ENCODE data around the gene TRPV4. TPM values are rescaled to one million over a fixed set of nuclear protein-coding genes. Genes with fewer than 3 reads are reported as not detected.
A peak's percentile ranks its signal among the peaks of the same experiment; 100 is the strongest.

TRPV4 gene
- 0.16 TPM in 1 of 2 replicates, not detected in the other for total RNA-seq (2014; rRNA removed; shearing (Covaris generic))

DNA sequence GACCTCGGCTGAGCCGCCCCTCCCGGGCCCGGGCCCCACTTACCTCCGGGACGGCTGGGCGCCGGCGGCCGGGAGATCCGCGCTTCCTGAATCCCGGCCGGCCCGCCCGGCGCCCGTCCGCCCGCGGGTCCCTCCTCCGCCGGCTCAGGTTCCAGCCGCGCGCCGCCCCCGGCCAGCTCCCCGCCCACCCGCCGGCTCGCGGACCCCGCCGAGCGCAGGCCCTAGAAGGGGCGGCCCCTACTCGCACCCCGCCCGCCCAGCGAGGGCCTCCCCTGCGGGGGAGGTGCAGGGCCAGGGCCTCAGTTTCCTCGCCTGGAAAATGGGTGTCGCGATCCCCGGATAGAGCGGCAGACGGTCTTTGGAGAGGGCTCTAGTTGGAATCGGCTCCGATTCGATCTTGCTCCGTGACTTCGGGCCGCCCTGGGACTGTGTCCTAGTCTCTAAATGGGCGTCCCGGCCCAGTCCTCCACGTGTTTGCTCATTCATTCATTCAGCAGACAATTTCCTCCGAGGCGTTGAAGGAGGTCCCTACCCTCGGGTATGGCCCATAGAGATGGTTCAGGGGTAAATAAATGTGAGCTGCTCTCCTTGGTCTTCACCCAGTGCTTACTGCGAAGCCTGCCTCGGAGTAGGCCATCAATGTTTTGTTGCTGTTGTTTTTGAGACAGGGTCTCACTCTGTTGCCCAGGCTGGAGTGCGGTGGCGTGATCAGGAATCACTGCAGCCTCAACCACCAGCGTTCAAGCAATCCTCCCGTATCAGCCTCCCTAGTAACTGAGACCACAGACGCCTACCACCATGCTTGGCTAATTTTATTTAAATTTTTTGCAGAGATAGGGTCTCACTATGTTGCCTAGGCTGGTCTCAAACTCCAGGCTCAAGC lies at the start of gene TRPV4:
Gene TRPV4, minus strand, starts transcription at position 92 of the 883 bp plus-strand sequence. CDS start 18,602 bp downstream, outside the sequence.
- 0 out of 2 replicates have a peak, but pooled peaks cover 2% of the 10 kb centered on the region for H3K9me3 ChIP-seq (replicated peaks)
- H3K4me1 ChIP-seq (replicated peaks) = peaks cover 23% of the 10 kb centered on the region
- H3K27me3 ChIP-seq (replicated peaks) = peaks cover 5% of the 10 kb centered on the region
- H3K36me3 ChIP-seq = no peaks in the 10 kb centered on the region
- H3K27ac ChIP-seq = no peak within 1 kb of the TSS
- H3K4me3 ChIP-seq = peak within 1 kb of the TSS; percentile 39
- DNase-seq (ENCODE audit: low read depth in 1 of 2, low spot score in 2 of 2) = no peak

DNA sequence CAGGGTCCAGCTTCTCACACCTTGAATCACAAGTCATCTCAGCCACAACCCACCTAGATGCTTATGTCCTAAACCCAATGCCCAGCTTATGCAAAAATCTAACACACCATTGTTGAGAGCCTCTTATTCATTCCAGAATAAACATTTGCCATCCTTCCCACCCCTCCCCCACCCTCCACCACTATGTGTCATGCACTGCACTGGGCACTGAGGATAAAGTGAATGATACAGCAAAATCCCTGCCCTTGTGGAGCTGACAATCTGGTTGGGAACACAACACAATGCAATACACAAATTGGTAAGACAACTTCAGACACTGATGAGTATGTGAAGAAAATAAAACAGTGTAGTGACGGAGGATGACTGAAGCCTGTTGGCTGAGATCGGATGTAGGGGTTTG lies 48.6 kb upstream of the TRPV4 start:
- Histone ChIP-seq H3K4me3 (no peak overlapping the region), H3K27ac (no peak overlapping the region), H3K9me3 (replicated peaks) (no peaks in the 10 kb centered on the region), H3K27me3 (replicated peaks) (no peaks in the 10 kb centered on the region), H3K4me1 (replicated peaks) (peaks cover 39% of the 10 kb centered on the region), H3K36me3 (peaks cover 3% of the 10 kb centered on the region; the same call in 1 of the 2 replicates)
- no peak for DNase-seq (ENCODE audit: low read depth in 1 of 2, low spot score in 2 of 2)

DNA sequence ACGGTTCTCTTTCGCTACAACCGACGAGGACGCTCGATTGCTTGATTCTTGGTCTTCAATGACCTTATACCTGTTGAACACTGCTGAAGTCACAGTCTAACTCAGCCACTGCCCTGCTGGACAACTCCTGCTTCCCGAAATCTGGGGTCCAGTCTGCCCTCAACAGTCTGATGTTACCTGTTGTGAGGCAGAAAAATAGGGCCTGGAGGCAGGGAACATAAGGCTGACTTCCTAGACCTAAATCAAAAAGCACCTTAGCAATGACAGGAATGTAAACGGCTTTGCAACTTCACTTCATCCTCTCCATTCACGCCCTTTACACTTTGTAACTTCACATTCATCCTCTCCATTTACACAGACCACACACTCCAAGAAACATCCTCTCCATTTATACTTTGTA lies 47.7 kb upstream of the TRPV4 start:
- Histone ChIP-seq H3K9me3 (replicated peaks) (no peaks in the 10 kb centered on the region), H3K36me3 (peaks cover 3% of the 10 kb centered on the region; the same call in 1 of the 2 replicates), H3K4me1 (replicated peaks) (peaks cover 31% of the 10 kb centered on the region), H3K4me3 (peak overlapping the region; percentile 88), H3K27ac (peak overlapping the region; percentile 13; the same call in 1 of the 2 replicates), H3K27me3 (replicated peaks) (no peaks in the 10 kb centered on the region)
- DNase-seq (ENCODE audit: low read depth in 1 of 2, low spot score in 2 of 2) = no peak

DNA sequence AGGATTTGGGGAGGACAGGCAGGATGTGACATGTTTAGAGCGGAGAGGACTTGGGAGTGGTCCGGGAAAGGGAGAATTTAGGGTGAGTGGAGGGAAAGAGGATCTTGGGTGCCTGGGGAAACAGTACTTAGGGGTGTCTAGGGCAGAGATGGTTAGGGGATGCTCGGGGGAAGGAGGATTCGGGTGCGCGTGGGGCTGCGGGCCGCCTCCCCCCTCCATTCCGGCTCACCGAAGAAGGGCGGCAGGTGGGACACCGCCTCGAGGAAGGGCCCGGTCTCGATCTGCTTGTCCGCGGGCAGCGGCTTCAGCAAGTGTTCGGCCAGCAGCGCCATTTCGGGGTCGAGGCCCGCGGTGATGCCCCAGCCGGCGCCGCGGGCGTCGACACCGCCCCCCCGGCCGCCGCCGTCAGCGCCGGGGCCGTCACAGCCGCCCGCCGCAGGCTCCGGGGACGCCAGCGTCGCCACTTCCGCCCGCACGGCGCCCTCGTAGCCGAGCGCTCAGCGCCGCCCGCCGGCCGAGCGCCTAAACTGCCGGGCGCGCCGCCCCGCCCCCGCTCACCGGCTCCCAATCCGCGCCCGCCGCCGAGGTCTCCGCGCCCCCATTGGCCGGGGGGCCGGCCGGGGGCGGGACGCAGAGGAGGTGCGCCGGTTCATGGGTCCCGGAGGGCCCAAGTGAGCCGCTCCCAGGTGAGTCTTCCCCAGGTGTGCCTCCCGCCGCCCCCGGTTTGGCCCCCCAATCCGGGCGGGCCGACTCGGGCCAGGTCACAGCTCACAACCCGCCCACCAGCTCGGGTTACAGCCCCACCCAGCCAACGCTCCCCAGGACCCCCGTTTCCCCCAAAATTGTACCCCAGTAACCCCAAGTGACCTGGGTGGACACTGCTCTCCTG lies 47.1 kb upstream of the TRPV4 start, which contains the start of gene GLTP:
Gene GLTP, minus strand, starts transcription at position 499 of the 889 bp plus-strand sequence. Its CDS starts 167 bp downstream, at position 332.
- no peaks in the 10 kb centered on the region for H3K27me3 ChIP-seq (replicated peaks)
- peaks cover 3% of the 10 kb centered on the region; the same call in 1 of the 2 replicates for H3K36me3 ChIP-seq
- peak; percentile 61 to 79 for DNase-seq (ENCODE audit: low read depth in 1 of 2, low spot score in 2 of 2)
- peak within 1 kb of the TSS; percentile 88 for H3K4me3 ChIP-seq
- H3K27ac ChIP-seq = peak within 1 kb of the TSS; percentile 68
- peaks cover 30% of the 10 kb centered on the region for H3K4me1 ChIP-seq (replicated peaks)
- H3K9me3 ChIP-seq (replicated peaks) = no peaks in the 10 kb centered on the region

DNA sequence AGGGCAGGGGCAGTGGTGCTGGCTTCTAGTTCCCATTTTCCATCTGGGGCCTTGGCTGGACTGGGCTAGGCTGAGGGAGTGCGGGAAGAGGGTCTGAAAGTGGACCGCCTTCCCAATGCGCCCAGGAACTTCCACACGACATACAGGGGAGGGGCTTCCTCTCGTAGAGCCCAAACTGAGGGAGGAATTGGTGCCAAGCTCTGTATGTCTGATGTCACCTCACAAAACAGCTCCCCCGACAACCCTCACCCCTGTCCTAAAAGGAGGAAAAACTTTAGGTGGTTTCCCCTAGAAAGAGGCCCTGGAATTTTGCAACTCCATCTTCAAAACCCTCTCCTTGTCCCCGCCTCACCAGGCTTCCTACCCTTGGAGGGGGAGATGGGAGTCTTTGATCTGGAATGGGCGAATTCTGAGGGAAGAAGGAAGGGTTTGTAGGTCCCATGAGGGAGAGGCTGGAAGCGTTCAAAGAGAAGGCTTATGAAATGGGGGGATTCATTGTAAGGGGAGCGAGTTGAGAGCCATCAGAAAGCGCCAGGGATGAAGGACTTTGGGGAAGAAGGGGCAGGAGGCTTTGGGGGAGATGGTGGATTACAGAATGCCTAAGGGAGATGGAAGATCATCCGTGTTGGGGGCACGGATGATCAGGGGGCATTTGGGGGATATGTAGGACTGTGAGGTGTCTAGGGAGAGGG lies 46.3 kb upstream of the TRPV4 start:
- H3K4me3 ChIP-seq = peak overlapping the region; percentile 88

DNA sequence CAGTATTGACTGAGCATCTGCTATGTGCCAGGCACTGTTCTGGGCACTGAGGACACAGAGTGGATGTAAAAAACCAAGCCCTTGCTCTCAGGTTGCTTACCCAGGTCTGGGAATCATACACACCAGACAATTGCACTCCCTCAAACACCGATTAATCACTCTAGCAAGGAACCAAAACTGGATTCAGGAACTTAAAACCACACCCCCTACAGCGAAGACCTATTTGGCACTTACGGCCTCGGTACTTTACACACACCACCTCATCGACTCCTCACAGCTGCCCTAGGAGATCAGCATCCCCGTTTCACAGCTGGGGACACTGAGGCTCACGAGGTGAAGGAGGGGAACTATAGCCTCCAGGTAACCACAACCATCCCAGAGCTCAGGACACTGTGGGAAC lies 45.6 kb upstream of the TRPV4 start:
- DNase-seq (ENCODE audit: low read depth in 1 of 2, low spot score in 2 of 2) = no peak
- Histone ChIP-seq H3K36me3 (peaks cover 9% of the 10 kb centered on the region), H3K4me3 (peak overlapping the region; percentile 88; the same call in 1 of the 2 replicates)

More for the DNA sequence above, 46.3 kb upstream of the TRPV4 start:
- no peaks in the 10 kb centered on the region for H3K9me3 ChIP-seq (replicated peaks)
- peaks cover 3% of the 10 kb centered on the region for H3K36me3 ChIP-seq
- H3K27me3 ChIP-seq (replicated peaks) = no peaks in the 10 kb centered on the region
- peak in 1 of 2 experiments; percentile 28 for DNase-seq (ENCODE audit: low read depth in 1 of 2, low spot score in 2 of 2)
- H3K4me1 ChIP-seq (replicated peaks) = peaks cover 34% of the 10 kb centered on the region
- peak overlapping the region; percentile 68 for H3K27ac ChIP-seq

DNA sequence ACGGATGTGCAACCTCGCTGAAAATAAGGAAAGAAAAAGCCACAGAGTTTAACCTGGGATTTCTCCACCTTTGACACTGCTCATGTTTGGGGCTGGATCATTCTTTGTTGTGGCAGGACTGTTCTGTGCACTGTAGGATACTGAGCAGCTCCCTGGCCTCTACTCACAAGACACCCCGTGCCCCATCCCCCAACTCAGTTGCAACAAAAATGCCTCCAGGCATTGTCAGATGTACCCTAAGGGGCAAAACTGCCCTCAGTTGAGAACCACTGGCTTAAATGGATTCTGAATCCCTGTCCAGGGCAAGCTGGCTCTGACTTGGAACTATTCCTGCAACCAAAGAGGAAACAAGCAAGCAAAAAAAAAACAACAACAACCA lies 45.0 kb upstream of the TRPV4 start:
- no peak overlapping the region for H3K27ac ChIP-seq
- no peaks in the 10 kb centered on the region for H3K27me3 ChIP-seq (replicated peaks)
- H3K4me1 ChIP-seq (replicated peaks) = peaks cover 38% of the 10 kb centered on the region
- DNase-seq (ENCODE audit: low read depth in 1 of 2, low spot score in 2 of 2) = no peak
- H3K4me3 ChIP-seq = no peak overlapping the region
- H3K36me3 ChIP-seq = peaks cover 9% of the 10 kb centered on the region
- H3K9me3 ChIP-seq (replicated peaks) = no peaks in the 10 kb centered on the region

More for the DNA sequence above, 45.6 kb upstream of the TRPV4 start:
- H3K9me3 ChIP-seq (replicated peaks) = no peaks in the 10 kb centered on the region
- peaks cover 37% of the 10 kb centered on the region for H3K4me1 ChIP-seq (replicated peaks)
- H3K27ac ChIP-seq = no peak overlapping the region
- H3K27me3 ChIP-seq (replicated peaks) = no peaks in the 10 kb centered on the region

DNA sequence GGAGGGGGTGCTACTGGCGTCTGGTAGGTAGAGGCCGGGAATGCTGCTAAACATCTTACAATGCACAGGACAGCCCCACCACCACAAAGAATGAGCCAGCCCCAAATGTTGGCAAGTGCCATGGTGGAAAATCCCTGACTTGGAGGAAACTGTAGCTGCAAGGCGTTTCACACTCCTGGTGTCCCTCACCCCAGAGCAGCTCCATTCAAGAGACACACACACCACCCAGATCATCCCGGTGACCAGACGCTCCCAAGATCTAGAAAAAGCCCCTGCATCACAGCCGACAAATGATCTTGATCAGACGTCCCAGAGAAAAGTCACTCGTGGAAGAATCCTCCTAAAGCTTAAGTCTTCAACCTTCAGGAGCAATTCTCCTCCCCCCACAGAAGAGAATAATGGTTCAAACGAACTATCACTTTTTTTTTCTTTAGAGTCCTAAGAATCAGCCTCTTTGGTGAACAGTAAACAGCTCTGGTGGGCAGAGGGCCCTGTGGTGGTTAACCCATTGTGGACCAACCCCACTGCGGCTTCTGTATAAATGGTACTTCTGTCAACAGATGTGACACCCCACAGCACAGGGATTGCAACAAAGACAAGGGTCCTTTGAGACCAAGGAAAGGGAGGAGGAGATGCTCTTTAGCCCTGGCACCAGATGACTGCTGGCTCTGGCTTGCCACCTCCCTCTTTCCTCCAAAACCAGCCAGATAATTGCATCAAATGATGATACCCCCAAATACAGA lies 44.5 kb upstream of the TRPV4 start:
- peaks cover 38% of the 10 kb centered on the region for H3K4me1 ChIP-seq (replicated peaks)
- H3K4me3 ChIP-seq = no peak overlapping the region
- DNase-seq (ENCODE audit: low read depth in 1 of 2, low spot score in 2 of 2) = no peak
- H3K9me3 ChIP-seq (replicated peaks) = no peaks in the 10 kb centered on the region
- H3K27me3 ChIP-seq (replicated peaks) = no peaks in the 10 kb centered on the region
- H3K27ac ChIP-seq = no peak overlapping the region
- peaks cover 9% of the 10 kb centered on the region for H3K36me3 ChIP-seq

DNA sequence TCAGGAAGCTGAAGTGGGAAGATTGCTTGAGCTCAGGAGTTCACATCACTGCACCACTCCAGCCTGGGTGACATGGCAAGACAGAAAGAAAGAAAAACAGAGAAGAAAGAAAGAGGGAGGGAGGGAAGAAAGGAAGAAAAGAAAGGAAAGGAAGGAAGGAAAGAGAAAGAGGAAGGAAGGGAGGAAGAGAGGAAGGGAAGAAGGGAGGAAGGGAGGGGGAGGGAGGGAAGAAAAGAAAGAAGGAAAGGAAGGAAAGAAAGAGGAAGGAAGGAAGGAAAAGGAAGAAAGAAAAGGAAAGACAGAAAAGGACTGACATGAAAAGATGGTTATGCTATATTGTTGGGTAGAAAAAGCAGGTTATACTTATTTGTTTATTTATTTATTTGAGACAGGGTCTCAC lies 43.2 kb upstream of the TRPV4 start:
- no peak overlapping the region for H3K4me3 ChIP-seq
- H3K36me3 ChIP-seq = peaks cover 17% of the 10 kb centered on the region
- peaks cover 36% of the 10 kb centered on the region for H3K4me1 ChIP-seq (replicated peaks)

DNA sequence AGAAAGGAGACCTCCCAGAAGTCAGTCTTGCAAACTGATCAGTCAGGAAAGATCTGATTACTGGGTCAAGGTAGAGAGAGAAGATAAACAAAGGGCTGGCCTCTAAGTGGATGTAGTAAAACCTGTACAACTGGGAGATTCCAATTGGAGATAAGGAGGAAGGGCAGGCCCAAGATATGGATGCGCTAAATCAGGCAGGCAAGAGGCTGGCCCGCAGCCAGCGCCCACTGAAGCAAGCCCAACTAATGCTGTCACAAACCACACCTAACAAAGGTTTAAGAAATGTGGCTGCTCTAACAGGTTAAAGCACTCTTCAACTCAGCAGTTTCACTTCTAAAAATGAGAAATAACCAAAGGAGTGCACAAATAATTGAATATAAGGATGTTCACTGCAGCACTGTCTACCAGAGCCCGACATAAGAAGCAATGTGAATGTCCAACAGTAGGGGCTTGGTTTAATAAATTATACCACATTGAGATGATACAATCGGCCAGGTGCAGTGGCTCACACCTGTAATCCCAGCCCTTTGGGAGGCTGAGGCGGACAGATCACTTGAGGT lies 42.5 kb upstream of the TRPV4 start:
- Histone ChIP-seq H3K4me3 (no peak overlapping the region), H3K27ac (no peak overlapping the region), H3K4me1 (replicated peaks) (peaks cover 28% of the 10 kb centered on the region), H3K36me3 (peaks cover 17% of the 10 kb centered on the region), H3K27me3 (replicated peaks) (no peaks in the 10 kb centered on the region), H3K9me3 (replicated peaks) (no peaks in the 10 kb centered on the region)
- DNase-seq (ENCODE audit: low read depth in 1 of 2, low spot score in 2 of 2) = no peak

More for the DNA sequence above, 43.2 kb upstream of the TRPV4 start:
- no peaks in the 10 kb centered on the region for H3K27me3 ChIP-seq (replicated peaks)
- no peaks in the 10 kb centered on the region for H3K9me3 ChIP-seq (replicated peaks)
- no peak overlapping the region for H3K27ac ChIP-seq
- DNase-seq (ENCODE audit: low read depth in 1 of 2, low spot score in 2 of 2) = no peak

DNA sequence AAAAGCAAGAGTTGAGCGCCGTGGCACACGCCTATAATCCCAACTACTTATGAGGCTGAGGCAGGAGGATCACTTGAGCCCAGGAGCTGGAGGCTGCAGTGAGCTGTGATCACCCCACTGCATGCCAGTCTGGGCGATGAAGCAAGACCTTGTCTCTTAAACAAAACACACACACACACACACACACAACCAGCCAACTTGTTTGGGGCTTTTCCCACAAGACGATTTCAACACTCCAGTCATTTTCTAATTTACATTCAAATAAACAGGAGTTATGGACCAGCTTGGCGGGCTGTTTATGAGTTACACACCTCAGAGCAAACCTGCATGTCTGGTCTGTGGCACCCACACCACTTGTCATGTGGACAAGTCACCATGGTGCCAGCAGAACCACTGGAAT lies 40.5 kb upstream of the TRPV4 start:
- DNase-seq (ENCODE audit: low read depth in 1 of 2, low spot score in 2 of 2) = no peak
- peaks cover 16% of the 10 kb centered on the region; the same call in 1 of the 2 replicates for H3K4me1 ChIP-seq (replicated peaks)
- H3K9me3 ChIP-seq (replicated peaks) = no peaks in the 10 kb centered on the region
- H3K27ac ChIP-seq = no peak overlapping the region
- no peaks in the 10 kb centered on the region for H3K27me3 ChIP-seq (replicated peaks)
- peaks cover 15% of the 10 kb centered on the region for H3K36me3 ChIP-seq
- no peak overlapping the region for H3K4me3 ChIP-seq

DNA sequence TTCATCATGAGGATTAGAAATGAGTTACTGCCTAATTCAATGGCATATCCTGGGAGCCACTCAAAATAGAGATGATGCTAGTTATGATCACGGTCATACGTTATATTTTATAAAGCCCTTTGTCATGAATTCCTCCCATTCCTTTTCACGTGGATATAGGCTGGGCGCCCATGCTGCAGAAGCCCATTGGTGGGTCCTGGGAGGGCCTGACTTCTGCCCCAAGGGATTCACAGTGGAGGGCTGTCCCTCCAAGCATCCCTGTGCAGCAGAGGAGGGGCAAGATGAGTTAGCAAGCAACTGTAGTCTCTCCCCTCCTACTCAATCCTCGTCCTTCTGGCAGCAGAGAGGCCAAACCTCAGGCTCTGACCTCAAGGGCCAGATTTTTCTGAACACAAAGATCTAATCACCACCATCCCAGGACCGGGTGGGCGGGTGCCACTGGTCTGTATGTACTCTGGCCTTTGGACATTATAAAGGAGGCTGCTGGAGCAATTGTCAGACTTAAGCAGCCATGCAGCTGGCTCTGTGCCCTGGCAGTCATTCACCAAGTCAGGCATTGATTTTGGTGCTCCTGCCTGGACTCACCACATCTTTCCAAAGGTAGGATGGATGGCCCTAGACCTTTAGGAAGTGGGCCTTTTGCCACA lies 38.6 kb upstream of the TRPV4 start:
- peaks cover 16% of the 10 kb centered on the region; the same call in 1 of the 2 replicates for H3K4me1 ChIP-seq (replicated peaks)
- H3K27me3 ChIP-seq (replicated peaks) = no peaks in the 10 kb centered on the region
- no peak for DNase-seq (ENCODE audit: low read depth in 1 of 2, low spot score in 2 of 2)
- no peak overlapping the region for H3K27ac ChIP-seq
- no peaks in the 10 kb centered on the region for H3K9me3 ChIP-seq (replicated peaks)
- no peak overlapping the region for H3K4me3 ChIP-seq
- peaks cover 15% of the 10 kb centered on the region for H3K36me3 ChIP-seq

Data from SJSA1 (cell line).